Osteoblast (primary cell): Measurements from ENCODE around the gene RPS19BP1. TPM values are rescaled to one million over a fixed set of nuclear protein-coding genes. Genes with fewer than 3 reads are reported as not detected.
A peak's percentile ranks its signal among the peaks of the same experiment; 100 is the strongest.

Experiments used
- DNase-seq: peaks from one replicate; pipeline ENCODE4 v3.0.0; 2011; ENCODE audit warnings: low spot score, mixed read lengths; ENCODE audit not compliant: insufficient read length; ENCODE audit errors: missing footprints
- H2AFZ ChIP-seq: 2 replicates; pipeline ENCODE4 v1.6.0; 2011; ENCODE audit warnings: mild to moderate bottlenecking, low read length
- H3K27ac ChIP-seq: 2 replicates; pipeline ENCODE4 v1.5.1; 2011; ENCODE audit warnings: mild to moderate bottlenecking, low read depth, low read length, moderate library complexity
- H3K27me3 ChIP-seq: 2 replicates; pipeline ENCODE4 v1.6.0; 2012; ENCODE audit warnings: mild to moderate bottlenecking, control low read depth, inconsistent platforms, low read length, moderate library complexity; ENCODE audit not compliant: insufficient read depth
- H3K36me3 ChIP-seq: 2 replicates; pipeline ENCODE4 v1.5.1; 2011; ENCODE audit warnings: mild to moderate bottlenecking, low read length, control low read depth, moderate library complexity; ENCODE audit not compliant: insufficient read depth
- H3K4me1 ChIP-seq: 2 replicates; pipeline ENCODE4 v1.5.1; 2011; ENCODE audit warnings: mild to moderate bottlenecking, low read length, control low read depth, moderate library complexity; ENCODE audit not compliant: insufficient read depth
- H3K4me2 ChIP-seq: 2 replicates; pipeline ENCODE4 v1.6.0; 2011; ENCODE audit warnings: mild to moderate bottlenecking, low read length; ENCODE audit not compliant: insufficient read depth
- H3K4me3 ChIP-seq: fragments of 200-600 bp; sonication (generic); 3 replicates; pipeline ENCODE4 v1.5.1; 2012; ENCODE audit warnings: mild to moderate bottlenecking, low read length, inconsistent platforms; ENCODE audit not compliant: insufficient read depth
- H3K79me2 ChIP-seq: 2 replicates; pipeline ENCODE4 v1.6.0; 2012; ENCODE audit warnings: mild to moderate bottlenecking, low read length, control low read depth, inconsistent platforms; ENCODE audit not compliant: insufficient read depth
- H3K9me3 ChIP-seq: 2 replicates; pipeline ENCODE4 v1.5.1; 2011; ENCODE audit warnings: low read depth, low read length, control low read depth
- H4K20me1 ChIP-seq: 2 replicates; pipeline ENCODE4 v1.6.0; 2012; ENCODE audit warnings: mild to moderate bottlenecking, low read length, control low read depth; ENCODE audit not compliant: insufficient read depth
- CTCF ChIP-seq: IDR thresholded peaks from 2 replicates; pipeline ENCODE4 v1.5.1; 2011; ENCODE audit warnings: mild to moderate bottlenecking, low read depth, low read length, moderate library complexity; ENCODE audit errors: extremely low read depth
- total RNA-seq: library from RNA; depleted of rRNA; stranded (reverse); fragments of >200 nt; gene quantifications from 2 replicates; pipeline ENCODE4 v1.2.3, GENCODE V29; 2012

Gene RPS19BP1
- total RNA-seq, 1 donor: 34.7 TPM

DNA sequence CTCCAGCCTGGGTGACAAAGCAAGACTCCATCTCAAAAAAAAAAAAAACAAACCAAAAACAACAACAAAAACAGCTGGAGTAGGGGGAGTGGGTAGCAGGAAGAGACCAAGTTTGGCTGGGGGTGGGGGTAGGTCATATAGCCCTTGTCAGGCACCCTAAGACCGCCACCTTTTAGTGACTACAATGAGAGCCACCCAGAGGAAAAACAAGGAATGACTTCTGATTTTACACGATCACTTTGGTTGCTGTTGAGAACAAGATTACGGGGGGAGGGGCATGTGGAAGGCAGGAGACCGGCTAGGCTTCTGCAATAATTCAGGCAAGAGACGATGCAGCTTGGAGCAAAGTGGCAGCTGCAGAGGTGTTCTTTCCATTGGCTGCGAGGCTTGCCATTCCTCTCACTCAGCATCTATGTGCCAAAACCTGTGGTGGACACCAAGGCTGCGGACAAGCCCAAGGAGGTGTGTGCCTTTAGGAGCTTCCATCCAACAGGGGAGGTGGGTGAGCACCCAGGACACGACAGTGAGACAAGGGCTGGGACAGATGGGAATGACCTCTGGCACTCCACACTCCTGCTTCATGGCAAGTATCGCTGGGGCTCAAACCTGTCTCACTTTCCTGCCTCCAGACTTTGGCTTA lies 1.7 kb downstream of the RPS19BP1 start:
- Histone ChIP-seq H3K4me2 (peak overlapping the region; percentile 3), H4K20me1 (peaks cover 47% of the 10 kb centered on the region), H3K4me3 (no peak overlapping the region), H3K36me3 (peaks cover 29% of the 10 kb centered on the region), H3K27me3 (no peaks in the 10 kb centered on the region), H2AFZ (no peak overlapping the region), H3K9me3 (no peaks in the 10 kb centered on the region), H3K79me2 (peaks cover 48% of the 10 kb centered on the region), H3K27ac (no peak overlapping the region), H3K4me1 (peaks cover 20% of the 10 kb centered on the region)
- DNase-seq: peak; percentile 81
- TF ChIP-seq CTCF: peak; percentile 24

- H4K20me1 ChIP-seq: peaks cover 51% of the 10 kb centered on the region
- H3K27me3 ChIP-seq: no peaks in the 10 kb centered on the region
- no peaks in the 10 kb centered on the region for H3K9me3 ChIP-seq
- H3K27ac ChIP-seq: no peak overlapping the region
- no peak overlapping the region for H2AFZ ChIP-seq
- TF ChIP-seq CTCF: no peak
- peak; percentile 57 for DNase-seq
- H3K4me1 ChIP-seq: peaks cover 20% of the 10 kb centered on the region
- H3K79me2 ChIP-seq: peaks cover 51% of the 10 kb centered on the region
- H3K36me3 ChIP-seq: peaks cover 29% of the 10 kb centered on the region
- no peak overlapping the region for H3K4me2 ChIP-seq
- H3K4me3 ChIP-seq: no peak overlapping the region
These were observed 2.4 kb downstream of the RPS19BP1 start for GRCh38 chr22:39530116-39530515.

- Histone ChIP-seq H3K36me3 (peaks cover 33% of the 10 kb centered on the region), H4K20me1 (peaks cover 58% of the 10 kb centered on the region), H3K4me1 (peaks cover 18% of the 10 kb centered on the region), H3K4me3 (no peak overlapping the region), H3K27ac (no peak overlapping the region), H3K27me3 (no peaks in the 10 kb centered on the region), H2AFZ (no peak overlapping the region), H3K4me2 (no peak overlapping the region), H3K9me3 (no peaks in the 10 kb centered on the region), H3K79me2 (peaks cover 55% of the 10 kb centered on the region)
- no peak for TF ChIP-seq CTCF
- DNase-seq: peak; percentile 61
These were observed 3.1 kb downstream of the RPS19BP1 start for GRCh38 chr22:39529487-39529851.

GRCh38 chr22:39528681-39529486 lies 3.7 kb downstream of the RPS19BP1 start:
- Histone ChIP-seq H3K79me2 (peaks cover 58% of the 10 kb centered on the region), H4K20me1 (peaks cover 64% of the 10 kb centered on the region), H3K4me3 (no peak overlapping the region), H3K36me3 (peaks cover 39% of the 10 kb centered on the region), H3K4me1 (peaks cover 16% of the 10 kb centered on the region), H3K27ac (no peak overlapping the region), H2AFZ (no peak overlapping the region), H3K4me2 (no peak overlapping the region), H3K9me3 (no peaks in the 10 kb centered on the region), H3K27me3 (no peaks in the 10 kb centered on the region)
- peak; percentile 96 for DNase-seq
- TF ChIP-seq CTCF: peak; percentile 94
